Renal cortex interstitium (tissue), 11 donors: Measurements from ENCODE around the gene CCDC12. TPM values are rescaled to one million over a fixed set of nuclear protein-coding genes. Genes with fewer than 3 reads are reported as not detected.

Source experiments
- DNase-seq, 11 donors: peaks; one replicate each; pipeline ENCODE4 v3.0.0-alpha.2; 2013; ENCODE audit warnings: low read depth in 9 of 11, low spot score in 4 of 11; ENCODE audit errors: extremely low read depth in 1 of 11
- polyA plus RNA-seq, 3 donors: library from polyadenylated mRNA; unstranded; fragments of 120-200 nt; gene quantifications; one replicate each; pipeline ENCODE4 v1.2.1, GENCODE V29; 2013; ENCODE audit not compliant: insufficient read length in 3 of 3

CCDC12 gene
- polyA plus RNA-seq, 3 donors: 47.5 to 56.0 (median 53.5) TPM

DNA sequence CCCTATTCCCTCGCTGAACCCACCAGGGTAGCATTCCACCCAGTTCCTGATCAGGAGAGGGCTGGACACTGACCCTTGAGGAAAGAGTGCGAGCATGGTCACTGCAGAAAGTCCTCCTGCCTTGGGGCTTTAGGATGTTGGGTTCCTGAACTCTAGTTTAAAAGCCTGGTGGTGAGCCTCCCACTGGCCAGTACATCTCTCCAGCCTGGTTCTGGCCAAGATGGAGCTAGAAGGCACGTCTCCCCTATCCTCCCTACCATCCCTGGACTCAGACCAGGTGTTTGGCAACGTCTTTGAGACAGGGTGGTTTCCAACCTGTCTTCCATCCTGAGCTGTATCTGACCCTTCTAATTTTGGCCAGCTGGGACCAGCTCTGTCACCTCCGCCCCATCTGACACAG, 34.4 kb upstream of the CCDC12 start:
- no peak for DNase-seq

DNA sequence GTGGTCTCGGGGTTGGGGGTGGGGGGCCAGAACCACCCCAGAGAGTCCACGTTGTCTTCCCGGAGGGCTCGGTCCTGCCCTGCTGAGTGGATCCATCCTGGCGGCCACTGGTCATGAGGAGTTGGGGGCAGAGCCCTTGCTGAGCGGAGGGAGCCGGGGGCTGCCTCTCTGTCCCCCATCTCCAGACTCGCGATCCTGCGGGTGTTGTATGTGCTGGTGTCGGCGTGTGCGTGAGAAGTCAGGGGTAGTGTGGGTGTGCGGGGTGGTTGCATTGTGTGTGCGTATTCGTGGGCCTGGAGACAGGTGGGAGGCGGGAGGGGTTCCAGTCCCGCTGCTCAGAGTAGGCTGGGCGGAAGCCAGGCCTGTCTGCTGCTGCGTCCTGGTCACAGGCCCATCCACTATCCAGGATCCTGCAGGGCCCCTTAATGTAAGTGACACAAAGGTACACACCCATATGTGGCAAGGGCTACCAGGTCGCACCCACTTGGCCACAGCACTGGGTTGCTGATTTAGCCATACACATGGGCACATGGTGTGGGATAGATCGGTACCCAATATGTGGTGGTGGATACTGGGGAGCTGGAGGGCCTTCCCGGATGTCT, 33.7 kb upstream of the CCDC12 start:
- no peak for DNase-seq

DNA sequence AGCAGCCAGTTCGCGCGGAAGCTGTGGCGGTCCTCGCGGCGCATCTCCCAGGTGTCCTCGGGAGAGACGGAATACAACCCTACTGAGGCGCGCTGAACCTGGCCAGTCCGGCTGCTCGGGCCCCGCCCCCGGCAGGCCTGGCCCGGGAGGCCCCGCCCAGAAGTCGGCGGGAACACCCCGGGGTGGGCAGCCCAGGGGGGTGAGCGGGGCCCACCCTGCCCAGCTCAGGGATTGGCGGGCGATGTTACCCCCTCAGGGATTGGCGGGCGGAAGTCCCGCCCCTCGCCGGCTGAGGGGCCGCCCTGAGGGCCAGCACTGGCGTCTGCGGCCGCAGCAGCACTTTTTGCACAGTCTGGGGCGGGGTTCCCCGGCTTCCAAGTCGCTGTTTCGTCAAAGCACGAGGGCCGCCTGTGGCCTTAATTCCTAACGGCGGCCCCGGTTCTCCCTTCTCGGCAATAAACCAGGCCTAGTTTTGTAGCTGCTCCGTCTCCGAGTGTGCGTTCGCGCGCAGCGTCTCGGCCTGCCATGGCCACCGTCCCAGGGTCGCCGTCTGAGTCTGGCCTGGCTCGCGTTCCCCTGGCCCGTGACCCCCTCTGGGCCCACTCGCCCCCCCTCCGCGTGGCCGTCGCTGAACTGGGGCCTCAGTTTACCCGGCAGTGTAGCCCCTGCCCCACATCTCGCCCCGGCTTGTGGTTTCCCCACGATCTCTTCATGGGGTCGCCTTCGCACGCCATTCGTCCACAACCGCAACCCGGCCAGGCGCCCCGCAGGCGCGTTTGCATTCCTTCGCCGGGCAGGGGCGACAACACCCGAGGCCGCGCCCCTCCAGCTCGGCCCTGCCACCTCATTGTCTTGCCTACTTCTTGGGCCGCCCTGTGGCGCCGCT, 32.9 kb upstream of the CCDC12 start:
- DNase-seq: peak; percentile 71 to 92 (median 87)

DNA sequence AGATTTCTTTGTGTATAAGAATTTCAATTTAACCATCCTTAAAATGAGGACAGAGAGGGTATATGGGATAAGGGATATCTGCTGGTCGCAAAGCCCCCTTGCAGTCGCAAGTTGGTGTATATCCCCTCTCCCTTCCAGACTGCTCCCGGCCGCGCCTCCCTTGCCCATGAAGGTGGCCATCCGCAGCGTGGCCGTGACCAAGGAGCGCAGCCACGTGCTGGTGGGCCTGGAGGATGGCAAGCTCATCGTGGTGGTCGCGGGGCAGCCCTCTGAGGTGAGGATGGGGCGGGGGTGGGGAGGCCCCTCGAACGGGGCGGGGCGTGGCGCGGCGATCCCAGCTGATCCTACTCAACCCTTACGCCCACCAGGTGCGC, 32.3 kb upstream of the CCDC12 start:
- no peak for DNase-seq

DNA sequence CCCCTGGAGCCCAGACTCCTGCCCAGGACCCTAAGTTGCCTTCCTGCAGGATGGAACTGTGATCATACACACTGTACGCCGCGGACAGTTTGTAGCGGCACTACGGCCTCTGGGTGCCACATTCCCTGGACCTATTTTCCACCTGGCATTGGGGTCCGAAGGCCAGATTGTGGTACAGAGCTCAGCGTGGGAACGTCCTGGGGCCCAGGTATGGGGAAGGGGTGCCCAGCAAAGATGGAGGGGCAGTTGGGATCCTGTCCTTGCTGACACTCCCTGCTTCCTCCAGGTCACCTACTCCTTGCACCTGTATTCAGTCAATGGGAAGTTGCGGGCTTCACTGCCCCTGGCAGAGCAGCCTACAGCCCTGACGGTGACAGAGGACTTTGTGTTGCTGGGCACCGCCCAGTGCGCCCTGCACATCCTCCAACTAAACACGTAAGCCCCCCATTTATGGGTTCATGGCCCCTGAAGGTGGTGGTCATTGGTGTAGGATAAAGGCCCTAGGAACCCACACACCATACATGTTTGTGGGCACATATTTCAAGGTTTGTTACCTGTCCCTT, 31.8 kb upstream of the CCDC12 start:
- DNase-seq: no peak

DNA sequence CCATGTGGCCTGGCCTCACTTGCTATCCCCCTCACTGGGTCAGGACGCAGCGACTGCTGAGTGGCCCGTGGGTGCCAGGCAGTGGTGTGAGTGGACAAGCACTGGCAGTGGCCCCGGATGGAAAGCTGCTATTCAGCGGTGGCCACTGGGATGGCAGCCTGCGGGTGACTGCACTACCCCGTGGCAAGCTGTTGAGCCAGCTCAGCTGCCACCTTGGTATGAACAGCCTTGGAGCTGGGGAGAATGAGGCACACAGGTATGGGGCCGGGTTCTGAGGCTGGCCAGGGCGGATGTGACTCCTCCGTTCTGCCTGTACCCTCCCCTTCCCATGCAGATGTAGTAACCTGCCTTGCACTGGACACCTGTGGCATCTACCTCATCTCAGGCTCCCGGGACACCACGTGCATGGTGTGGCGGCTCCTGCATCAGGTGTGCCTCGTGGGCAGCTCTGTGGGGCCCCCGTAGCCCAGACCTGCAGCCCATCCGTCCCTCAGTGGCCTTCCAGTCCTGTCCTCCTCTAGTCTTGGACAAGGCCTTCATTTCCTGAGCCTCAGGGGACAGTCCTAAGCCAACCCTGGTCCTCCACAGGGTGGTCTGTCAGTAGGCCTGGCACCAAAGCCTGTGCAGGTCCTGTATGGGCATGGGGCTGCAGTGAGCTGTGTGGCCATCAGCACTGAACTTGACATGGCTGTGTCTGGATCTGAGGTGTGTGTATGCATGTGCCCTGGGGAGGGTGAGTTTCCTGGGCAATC, 31.1 kb upstream of the CCDC12 start:
- no peak for DNase-seq

DNA sequence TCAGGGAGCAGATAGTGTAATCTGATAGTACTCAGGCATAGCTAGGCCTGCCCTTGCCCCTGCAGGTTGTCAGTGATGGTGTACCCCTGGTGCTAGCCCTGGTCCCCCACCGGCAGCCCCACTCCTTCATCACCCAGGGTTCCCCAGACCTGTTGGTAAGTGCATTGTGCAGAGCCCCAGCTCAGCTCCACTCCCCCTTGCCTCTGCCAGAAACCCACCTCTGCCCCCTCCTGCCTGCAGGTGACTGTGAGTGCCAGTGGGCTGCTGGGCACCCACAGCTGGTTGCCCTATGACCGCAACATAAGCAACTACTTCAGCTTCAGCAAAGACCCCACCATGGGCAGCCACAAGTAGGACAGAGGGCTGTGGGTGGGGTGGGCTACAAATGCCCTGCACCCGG, 30.5 kb upstream of the CCDC12 start:
- DNase-seq: no peak

DNA sequence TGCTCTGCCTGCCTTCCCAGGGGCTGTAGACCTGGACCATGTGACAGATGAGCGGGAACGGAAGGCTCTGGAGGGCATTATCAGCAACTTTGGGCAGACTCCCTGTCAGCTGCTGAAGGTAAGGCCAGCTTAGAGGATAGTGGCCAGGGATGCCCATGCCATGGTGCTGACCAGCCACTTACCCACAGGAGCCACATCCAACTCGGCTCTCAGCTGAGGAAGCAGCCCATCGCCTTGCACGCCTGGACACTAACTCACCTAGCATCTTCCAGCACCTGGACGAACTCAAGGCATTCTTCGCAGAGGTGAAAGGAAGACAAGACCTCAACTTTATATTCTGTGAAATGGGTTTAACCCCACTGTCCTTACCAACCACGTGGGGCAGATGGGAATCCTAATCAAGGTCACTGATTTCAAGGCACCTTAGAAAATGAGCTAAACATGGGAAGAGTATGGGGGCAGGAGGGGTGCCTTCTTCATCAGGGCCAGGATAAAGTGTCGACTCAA, 29.7 kb upstream of the CCDC12 start:
- DNase-seq: no peak

DNA sequence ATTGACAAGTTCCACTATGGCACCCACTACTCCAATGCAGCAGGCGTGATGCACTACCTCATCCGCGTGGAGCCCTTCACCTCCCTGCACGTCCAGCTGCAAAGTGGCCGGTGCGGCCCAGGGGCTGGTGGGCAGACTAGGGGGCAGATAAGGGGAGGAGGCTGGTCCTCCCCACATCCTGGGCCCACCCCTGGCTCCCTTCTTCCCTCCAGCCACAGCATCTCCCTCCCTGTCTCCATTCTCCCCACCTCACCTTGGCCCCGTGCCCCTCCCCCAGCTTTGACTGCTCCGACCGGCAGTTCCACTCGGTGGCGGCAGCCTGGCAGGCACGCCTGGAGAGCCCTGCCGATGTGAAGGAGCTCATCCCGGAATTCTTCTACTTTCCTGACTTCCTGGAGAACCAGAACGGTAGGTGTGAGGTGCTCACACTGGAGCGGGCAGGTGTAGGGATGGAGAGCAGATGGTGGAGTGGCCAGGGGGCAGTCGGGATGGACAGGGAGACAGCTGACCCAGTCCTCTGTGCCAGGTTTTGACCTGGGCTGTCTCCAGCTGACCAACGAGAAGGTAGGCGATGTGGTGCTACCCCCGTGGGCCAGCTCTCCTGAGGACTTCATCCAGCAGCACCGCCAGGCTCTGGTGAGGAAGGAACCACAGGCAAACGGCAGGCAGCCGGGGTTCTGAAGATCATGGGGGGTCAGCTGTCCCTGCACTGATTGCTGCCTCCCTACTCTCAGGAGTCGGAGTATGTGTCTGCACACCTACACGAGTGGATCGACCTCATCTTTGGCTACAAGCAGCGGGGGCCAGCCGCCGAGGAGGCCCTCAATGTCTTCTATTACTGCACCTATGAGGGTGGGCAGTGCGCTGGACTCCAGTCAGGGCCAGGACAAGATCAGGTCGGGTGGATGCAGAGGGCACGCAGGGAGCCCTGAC, 28.9 kb upstream of the CCDC12 start:
- DNase-seq: no peak

DNA sequence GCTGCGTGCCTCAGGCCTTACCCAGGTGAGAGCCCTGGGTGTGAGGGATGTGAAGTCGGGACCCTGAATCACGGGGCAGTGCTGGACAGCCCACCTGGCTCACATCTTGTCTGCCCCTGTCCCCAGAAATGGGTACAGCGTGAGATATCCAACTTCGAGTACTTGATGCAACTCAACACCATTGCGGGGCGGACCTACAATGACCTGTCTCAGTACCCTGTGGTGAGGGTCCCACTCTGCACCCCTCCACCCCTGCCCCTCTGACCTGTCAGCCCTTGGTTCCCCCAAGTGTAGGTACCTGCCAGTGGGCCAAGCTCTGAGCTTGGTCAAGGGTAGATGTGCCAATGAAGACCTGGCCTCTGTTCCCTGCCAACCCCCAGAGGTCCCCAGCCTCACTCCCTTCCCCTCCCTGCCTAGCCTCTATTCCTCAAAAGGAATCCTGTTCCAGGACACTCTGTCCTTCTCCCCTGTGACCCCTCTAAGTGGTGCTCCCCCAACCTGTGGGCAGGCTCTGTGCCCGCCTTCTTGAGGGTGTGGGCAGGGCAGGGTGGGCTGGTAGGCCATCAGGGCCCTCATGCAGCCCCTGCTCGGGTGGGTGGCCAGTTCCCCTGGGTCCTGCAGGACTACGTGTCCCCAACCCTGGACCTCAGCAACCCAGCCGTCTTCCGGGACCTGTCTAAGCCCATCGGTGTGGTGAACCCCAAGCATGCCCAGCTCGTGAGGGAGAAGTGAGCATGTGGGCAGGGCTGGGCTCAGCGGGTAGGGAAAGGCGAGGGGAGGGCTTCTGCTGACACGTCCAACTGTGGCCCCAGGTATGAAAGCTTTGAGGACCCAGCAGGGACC, 28.0 kb upstream of the CCDC12 start:
- no peak for DNase-seq

DNA sequence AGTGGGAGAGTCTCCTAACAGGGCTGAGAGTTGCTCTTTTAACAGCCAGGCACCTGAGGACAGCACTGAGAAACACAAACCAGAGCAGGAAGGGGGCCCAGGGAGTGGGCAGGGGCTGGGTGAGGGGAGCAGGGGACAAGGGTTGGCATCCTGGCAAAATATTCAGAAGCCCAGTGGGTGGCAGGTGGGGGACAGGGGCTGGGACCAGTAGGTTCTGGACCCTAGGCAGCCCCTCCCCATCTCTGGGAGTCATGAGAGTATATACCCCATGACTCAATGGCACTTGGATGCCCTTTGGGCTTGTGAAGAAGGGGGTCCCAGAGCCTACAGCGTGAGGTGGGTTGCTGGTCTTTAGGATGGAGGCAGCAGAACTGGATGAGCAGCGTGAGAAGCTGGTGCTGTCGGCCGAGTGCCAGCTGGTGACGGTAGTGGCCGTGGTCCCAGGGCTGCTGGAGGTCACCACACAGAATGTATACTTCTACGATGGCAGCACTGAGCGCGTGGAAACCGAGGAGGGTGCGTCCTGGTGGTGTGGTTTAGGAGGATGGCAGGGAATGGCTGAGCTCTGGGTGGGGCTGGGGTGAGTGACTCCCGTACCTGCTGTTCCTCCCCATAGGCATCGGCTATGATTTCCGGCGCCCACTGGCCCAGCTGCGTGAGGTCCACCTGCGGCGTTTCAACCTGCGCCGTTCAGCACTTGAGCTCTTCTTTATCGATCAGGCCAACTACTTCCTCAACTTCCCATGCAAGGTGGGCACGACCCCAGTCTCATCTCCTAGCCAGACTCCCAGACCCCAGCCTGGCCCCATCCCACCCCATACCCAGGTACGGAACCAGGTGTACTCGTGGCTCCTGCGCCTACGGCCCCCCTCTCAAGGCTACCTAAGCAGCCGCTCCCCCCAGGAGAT, 27.2 kb upstream of the CCDC12 start:
- DNase-seq: no peak

DNA sequence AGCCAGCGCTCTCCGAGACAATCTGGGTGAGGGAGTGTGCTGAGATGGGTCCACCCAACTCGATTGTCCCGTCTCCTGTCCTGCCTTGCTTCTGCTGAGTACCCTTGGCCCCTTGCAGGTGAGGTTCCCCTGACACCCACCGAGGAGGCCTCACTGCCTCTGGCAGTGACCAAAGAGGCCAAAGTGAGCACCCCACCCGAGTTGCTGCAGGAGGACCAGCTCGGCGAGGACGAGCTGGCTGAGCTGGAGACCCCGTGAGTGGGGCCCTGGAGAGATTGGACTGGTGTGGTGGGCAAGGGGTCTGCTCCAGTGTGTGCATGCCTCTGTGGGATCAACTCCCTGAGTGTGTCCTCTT, 26.5 kb upstream of the CCDC12 start:
- DNase-seq: no peak

DNA sequence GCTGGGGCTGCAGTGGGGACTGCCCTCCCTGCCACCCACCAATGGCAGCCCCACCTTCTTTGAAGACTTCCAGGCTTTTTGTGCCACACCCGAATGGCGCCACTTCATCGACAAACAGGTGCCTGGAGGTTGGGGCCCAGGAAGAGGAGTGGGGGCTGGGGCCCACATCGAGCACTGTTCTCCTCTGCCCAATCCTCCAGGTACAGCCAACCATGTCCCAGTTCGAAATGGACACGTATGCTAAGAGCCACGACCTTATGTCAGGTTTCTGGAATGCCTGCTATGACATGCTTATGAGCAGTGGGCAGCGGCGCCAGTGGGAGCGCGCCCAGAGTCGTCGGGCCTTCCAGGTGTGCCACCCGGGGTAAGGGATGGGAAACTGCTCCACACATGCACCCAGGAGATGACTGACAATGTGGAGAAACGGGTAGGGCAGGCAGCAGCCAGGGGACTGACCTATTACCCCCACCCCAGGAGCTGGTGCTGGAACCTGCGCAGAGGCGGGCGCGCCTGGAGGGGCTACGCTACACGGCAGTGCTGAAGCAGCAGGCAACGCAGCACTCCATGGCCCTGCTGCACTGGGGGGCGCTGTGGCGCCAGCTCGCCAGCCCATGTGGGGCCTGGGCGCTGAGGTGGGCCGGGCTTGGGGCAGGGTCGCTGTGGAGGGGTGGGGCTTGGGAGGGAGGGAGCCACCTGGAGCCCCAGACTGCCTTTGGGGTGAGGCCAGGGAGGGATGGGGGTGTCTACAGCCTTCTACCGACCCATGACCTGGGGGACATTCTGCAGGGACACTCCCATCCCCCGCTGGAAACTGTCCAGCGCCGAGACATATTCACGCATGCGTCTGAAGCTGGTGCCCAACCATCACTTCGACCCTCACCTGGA, 25.9 kb upstream of the CCDC12 start:
- no peak for DNase-seq

DNA sequence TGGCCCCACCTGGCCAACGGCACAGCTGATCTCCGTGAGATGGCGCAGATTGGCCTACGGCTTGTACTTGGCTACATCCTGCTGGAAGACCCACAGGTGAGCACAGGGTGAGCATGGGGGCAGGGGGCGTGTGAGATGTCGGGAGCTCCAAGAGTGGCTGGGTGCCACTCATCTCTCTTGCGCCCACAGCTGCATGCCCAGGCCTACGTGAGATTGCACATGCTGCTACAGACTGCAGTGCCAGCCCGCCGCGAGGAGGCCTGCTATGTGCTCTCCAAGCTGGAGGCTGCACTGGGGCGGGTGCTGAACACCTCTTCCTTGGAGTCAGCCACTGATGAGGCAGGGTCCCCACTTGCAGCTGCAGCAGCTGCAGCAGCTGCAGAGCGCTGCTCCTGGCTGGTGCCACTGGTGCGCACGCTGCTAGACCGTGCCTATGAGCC, 25.2 kb upstream of the CCDC12 start:
- no peak for DNase-seq

DNA sequence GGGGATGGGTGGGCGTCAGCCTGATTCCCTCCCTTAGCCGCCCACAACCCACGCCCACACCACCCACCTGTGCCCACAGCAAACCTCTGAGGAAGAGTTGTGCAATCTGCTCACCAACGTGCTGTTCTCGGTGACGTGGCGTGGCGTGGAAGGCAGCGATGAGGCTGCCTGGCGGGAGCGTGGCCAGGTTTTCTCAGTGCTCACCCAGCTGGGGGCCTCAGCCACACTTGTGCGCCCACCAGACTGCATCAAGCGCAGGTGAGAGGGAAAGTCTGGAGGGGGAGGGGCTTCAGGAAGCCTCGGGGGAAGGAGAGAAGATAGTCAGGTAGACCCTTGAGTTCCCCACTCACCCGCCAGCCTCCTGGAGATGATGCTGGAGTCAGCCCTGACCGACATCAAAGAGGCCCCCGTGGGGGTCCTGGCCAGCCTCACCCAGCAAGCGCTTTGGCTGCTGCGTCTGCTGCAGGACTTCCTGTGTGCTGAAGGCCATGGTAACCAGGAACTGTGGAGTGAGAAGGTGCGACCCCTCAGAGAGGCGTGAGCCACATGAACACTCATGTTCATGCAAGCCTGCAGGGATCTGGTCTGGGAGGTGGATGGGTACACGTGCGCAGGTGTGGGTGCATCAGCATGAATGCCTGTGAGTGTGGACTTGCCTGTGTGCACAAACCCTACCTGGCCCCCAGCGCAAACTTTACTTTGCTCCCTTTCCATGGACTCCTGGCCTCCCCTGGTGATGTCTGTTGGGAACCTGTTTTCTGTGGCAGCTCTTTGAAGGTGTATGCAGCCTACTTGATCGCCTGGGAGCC, 24.6 kb upstream of the CCDC12 start:
- no peak for DNase-seq
